ENCODE results near the gene BRD4. TPM values are rescaled to one million over a fixed set of nuclear protein-coding genes. Genes with fewer than 3 reads are reported as not detected.

BRD4 gene
- total and polyA plus RNA-seq, 10 of the 15 experiments (the other 5 are each of a cell fraction or from before 2014, with no cell fraction given) = 5.3 to 84.4 (median 11.8) TPM

DNA sequence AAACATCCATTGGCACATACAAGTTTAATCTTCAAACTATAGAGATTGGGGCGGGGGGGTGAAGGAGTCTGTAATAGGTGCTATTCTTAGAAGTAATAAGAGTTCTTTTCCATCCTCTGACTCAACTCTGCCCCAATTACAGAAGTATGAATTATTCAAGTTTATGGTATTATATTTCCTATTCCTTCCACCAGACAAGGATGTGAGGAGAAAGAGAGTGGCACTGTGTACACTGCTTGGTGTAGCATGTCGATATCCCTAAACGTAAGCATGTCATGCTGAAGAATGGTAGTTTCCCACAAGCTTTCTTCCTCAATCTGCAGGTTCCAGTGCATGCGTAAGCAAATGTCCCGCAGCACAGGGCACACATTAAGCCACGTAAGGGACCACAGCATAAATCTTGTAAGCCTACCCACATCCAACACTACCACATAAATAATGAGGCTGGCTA is 14.1 kb downstream of the BRD4 start (continued):
- TF ChIP-seq TBL1XR1 (IDR thresholded peaks at IDR 0.05; ENCODE audit: low read depth, low read length) (no peak), MYC (IDR thresholded peaks at IDR 0.05; ENCODE audit: insufficient read depth, insufficient read length, insufficient replicate concordance, low read length, severe bottlenecking) (no peak), RUNX3 (IDR thresholded peaks at IDR 0.05; ENCODE audit: low read length) (peak; percentile 37; the same call in 1 of the 2 replicates), IKZF1 (conservative IDR thresholded peaks at IDR 0.05) (0 out of 2 replicates have a peak, but pooled peaks have one; percentile 43), BHLHE40 (IDR thresholded peaks at IDR 0.05; ENCODE audit: borderline replicate concordance in 1 of 2, low read depth in 2 of 2, low read length in 1 of 2) (peak; percentile 15 to 49; a peak in 1 of 4 replicates), BMI1 (IDR thresholded peaks at IDR 0.05; ENCODE audit: borderline replicate concordance) (no peak), SMAD1 (IDR thresholded peaks at IDR 0.05; ENCODE audit: low read depth, partially characterized antibody) (no peak), YY1 (IDR thresholded peaks at IDR 0.05; ENCODE audit: low read depth, low read length) (no peak), HDAC2 (IDR thresholded peaks at IDR 0.05) (no peak), ZNF24 (IDR thresholded peaks at IDR 0.05) (no peak), DPF2 (IDR thresholded peaks at IDR 0.05) (0 out of 2 replicates have a peak, but pooled peaks have one; percentile 15), ETV6 (conservative IDR thresholded peaks at IDR 0.05 in 1 of 2, IDR thresholded peaks at IDR 0.05 in 1 of 2; ENCODE audit: borderline replicate concordance in 1 of 2, low read depth in 1 of 2) (no peak), PAX5 (IDR thresholded peaks at IDR 0.05; ENCODE audit: borderline replicate concordance, low read depth, low read length) (peak; percentile 68; the same call in 1 of the 2 replicates), PAX8 (IDR thresholded peaks at IDR 0.05) (no peak), ZBED1 (IDR thresholded peaks at IDR 0.05; ENCODE audit: borderline replicate concordance) (no peak), NBN (IDR thresholded peaks at IDR 0.05) (no peak), GABPA (IDR thresholded peaks at IDR 0.05; ENCODE audit: low read depth) (no peak), SMC3 (IDR thresholded peaks at IDR 0.05; ENCODE audit: borderline replicate concordance, low read length) (no peak), MTA2 (IDR thresholded peaks at IDR 0.05; ENCODE audit: low read depth) (peak; percentile 65), ZZZ3 (IDR thresholded peaks at IDR 0.05; ENCODE audit: control insufficient read depth, insufficient read length, low read depth) (no peak)
- TF ChIP-seq, protein P1, sequence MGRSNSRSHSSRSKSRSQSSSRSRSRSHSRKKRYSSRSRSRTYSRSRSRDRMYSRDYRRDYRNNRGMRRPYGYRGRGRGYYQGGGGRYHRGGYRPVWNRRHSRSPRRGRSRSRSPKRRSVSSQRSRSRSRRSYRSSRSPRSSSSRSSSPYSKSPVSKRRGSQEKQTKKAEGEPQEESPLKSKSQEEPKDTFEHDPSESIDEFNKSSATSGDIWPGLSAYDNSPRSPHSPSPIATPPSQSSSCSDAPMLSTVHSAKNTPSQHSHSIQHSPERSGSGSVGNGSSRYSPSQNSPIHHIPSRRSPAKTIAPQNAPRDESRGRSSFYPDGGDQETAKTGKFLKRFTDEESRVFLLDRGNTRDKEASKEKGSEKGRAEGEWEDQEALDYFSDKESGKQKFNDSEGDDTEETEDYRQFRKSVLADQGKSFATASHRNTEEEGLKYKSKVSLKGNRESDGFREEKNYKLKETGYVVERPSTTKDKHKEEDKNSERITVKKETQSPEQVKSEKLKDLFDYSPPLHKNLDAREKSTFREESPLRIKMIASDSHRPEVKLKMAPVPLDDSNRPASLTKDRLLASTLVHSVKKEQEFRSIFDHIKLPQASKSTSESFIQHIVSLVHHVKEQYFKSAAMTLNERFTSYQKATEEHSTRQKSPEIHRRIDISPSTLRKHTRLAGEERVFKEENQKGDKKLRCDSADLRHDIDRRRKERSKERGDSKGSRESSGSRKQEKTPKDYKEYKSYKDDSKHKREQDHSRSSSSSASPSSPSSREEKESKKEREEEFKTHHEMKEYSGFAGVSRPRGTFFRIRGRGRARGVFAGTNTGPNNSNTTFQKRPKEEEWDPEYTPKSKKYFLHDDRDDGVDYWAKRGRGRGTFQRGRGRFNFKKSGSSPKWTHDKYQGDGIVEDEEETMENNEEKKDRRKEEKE (IDR thresholded peaks at IDR 0.05) = no peak
- TF ChIP-seq, protein P2, sequence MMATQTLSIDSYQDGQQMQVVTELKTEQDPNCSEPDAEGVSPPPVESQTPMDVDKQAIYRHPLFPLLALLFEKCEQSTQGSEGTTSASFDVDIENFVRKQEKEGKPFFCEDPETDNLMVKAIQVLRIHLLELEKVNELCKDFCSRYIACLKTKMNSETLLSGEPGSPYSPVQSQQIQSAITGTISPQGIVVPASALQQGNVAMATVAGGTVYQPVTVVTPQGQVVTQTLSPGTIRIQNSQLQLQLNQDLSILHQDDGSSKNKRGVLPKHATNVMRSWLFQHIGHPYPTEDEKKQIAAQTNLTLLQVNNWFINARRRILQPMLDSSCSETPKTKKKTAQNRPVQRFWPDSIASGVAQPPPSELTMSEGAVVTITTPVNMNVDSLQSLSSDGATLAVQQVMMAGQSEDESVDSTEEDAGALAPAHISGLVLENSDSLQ (IDR thresholded peaks at IDR 0.05) = no peak
- TF ChIP-seq, protein P3, sequence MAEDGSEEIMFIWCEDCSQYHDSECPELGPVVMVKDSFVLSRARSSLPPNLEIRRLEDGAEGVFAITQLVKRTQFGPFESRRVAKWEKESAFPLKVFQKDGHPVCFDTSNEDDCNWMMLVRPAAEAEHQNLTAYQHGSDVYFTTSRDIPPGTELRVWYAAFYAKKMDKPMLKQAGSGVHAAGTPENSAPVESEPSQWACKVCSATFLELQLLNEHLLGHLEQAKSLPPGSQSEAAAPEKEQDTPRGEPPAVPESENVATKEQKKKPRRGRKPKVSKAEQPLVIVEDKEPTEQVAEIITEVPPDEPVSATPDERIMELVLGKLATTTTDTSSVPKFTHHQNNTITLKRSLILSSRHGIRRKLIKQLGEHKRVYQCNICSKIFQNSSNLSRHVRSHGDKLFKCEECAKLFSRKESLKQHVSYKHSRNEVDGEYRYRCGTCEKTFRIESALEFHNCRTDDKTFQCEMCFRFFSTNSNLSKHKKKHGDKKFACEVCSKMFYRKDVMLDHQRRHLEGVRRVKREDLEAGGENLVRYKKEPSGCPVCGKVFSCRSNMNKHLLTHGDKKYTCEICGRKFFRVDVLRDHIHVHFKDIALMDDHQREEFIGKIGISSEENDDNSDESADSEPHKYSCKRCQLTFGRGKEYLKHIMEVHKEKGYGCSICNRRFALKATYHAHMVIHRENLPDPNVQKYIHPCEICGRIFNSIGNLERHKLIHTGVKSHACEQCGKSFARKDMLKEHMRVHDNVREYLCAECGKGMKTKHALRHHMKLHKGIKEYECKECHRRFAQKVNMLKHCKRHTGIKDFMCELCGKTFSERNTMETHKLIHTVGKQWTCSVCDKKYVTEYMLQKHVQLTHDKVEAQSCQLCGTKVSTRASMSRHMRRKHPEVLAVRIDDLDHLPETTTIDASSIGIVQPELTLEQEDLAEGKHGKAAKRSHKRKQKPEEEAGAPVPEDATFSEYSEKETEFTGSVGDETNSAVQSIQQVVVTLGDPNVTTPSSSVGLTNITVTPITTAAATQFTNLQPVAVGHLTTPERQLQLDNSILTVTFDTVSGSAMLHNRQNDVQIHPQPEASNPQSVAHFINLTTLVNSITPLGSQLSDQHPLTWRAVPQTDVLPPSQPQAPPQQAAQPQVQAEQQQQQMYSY (CRISPR knock-in tag; IDR thresholded peaks at IDR 0.05) = no peak
- TF ChIP-seq, protein P4, sequence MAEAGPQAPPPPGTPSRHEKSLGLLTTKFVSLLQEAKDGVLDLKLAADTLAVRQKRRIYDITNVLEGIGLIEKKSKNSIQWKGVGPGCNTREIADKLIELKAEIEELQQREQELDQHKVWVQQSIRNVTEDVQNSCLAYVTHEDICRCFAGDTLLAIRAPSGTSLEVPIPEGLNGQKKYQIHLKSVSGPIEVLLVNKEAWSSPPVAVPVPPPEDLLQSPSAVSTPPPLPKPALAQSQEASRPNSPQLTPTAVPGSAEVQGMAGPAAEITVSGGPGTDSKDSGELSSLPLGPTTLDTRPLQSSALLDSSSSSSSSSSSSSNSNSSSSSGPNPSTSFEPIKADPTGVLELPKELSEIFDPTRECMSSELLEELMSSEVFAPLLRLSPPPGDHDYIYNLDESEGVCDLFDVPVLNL (IDR thresholded peaks at IDR 0.05; ENCODE audit: low read depth, low read length) = no peak
